SU-DHL-6 (cell line): ENCODE results near the gene ADNP2.

Source experiments
- CTCF ChIP-seq: fragments of 200-600 bp; sonication (generic); IDR thresholded peaks from one replicate; pipeline ENCODE4 v1.5.1; 2017; ENCODE audit warnings: antibody characterized with exemption, mild to moderate bottlenecking, low read length, moderate library complexity; ENCODE audit not compliant: insufficient read depth, poor library complexity, severe bottlenecking
- EZH2phosphoT487 ChIP-seq: fragments of 200-600 bp; sonication (generic), shearing (Covaris generic); conservative IDR thresholded peaks from 2 replicates; pipeline ENCODE4 v1.6.1; 2018; ENCODE audit warnings: mild to moderate bottlenecking, antibody characterized with exemption, low read length, moderate library complexity, mixed read lengths

GRCh38 chr18:80183273-80184050 lies 74.4 kb downstream of the ADNP2 start:
- no peak for TF ChIP-seq CTCF
- TF ChIP-seq EZH2phosphoT487, result no peak
